Gastroesophageal sphincter (tissue), 4 donors: ENCODE measurements around the gene PRKN. TPM values are rescaled to one million over a fixed set of nuclear protein-coding genes. Genes with fewer than 3 reads are reported as not detected.

ENCODE experiments used
- ATAC-seq: fragments of 150-250 bp; one replicate; pipeline ENCODE4 v1.9.1; 2016; ENCODE audit warnings: mild to moderate bottlenecking, moderate library complexity
- H3K27ac ChIP-seq, 4 donors: fragments of 200-600 bp; sonication (generic) in 3 of 4; 1 replicate in 3 of 4; 2 replicates in 1 of 4; pipeline ENCODE4 v1.5.1; 2016 to 2019
- H3K27me3 ChIP-seq: fragments of 200-600 bp; sonication (generic); one replicate; pipeline ENCODE4 v1.5.1; 2019
- H3K36me3 ChIP-seq, 2 donors: fragments of 200-600 bp; sonication (generic); one replicate each; pipeline ENCODE4 v1.5.1; 2019; ENCODE audit warnings: control low read depth in 1 of 2
- H3K4me1 ChIP-seq, 3 donors: fragments of 200-600 bp; sonication (generic); 1 replicate in 2 of 3; 2 replicates in 1 of 3; pipeline ENCODE4 v1.5.1; 2016 to 2019; ENCODE audit warnings: control low read depth in 2 of 3
- H3K4me3 ChIP-seq, 2 donors: fragments of 200-600 bp; sonication (generic); one replicate each; pipeline ENCODE4 v1.5.1; 2019; ENCODE audit warnings: mild to moderate bottlenecking in 1 of 2, moderate library complexity in 1 of 2
- H3K9me3 ChIP-seq, 3 donors: fragments of 200-600 bp; sonication (generic); one replicate each; pipeline ENCODE4 v1.5.1; 2017 to 2019; ENCODE audit warnings: control low read depth in 2 of 3
- EP300 ChIP-seq: sonication (generic); formaldehyde crosslinking; IDR thresholded peaks from one replicate; pipeline ENCODE4 v1.6.1; 2017; ENCODE audit warnings: antibody characterized with exemption, mild to moderate bottlenecking
- POLR2A ChIP-seq, 2 donors: fragments of 450-650 bp; IDR thresholded peaks; one replicate each; pipeline ENCODE4 v1.6.1; 2017; ENCODE audit warnings: antibody characterized with exemption in 2 of 2, mild to moderate bottlenecking in 2 of 2, moderate library complexity in 1 of 2
- POLR2AphosphoS5 ChIP-seq: sonication (generic); formaldehyde crosslinking; IDR thresholded peaks from one replicate; pipeline ENCODE4 v1.6.1; 2017; ENCODE audit warnings: antibody characterized with exemption
- WGBS, 2 donors: methylation state at CpG; one replicate each; pipeline ENCODE4 v1.1.5; 2018; ENCODE audit warnings: low coverage in 1 of 2; 5-methylcytosine and 5-hydroxymethylcytosine counted together
- total RNA-seq, 4 donors: library from RNA; depleted of rRNA; stranded (reverse); fragments of >200 nt; gene quantifications; one replicate each; pipeline ENCODE4 v1.1.0, GENCODE V29; 2016
- TF ChIP-seq, protein P1 (sequence below), 4 experiments: fragments of 200-600 bp in 2 of 4; fragments of 450-650 bp in 2 of 4; sonication (generic) in 1 of 4; IDR thresholded peaks; one replicate each; pipeline ENCODE4 v1.5.1; 2017 to 2019; ENCODE audit warnings: antibody characterized with exemption in 4 of 4, mild to moderate bottlenecking in 2 of 4, moderate library complexity in 2 of 4

The PRKN gene
- total RNA-seq, 4 donors from 2014 or later = 8.4 to 58.6 (median 25.8) TPM

- peak; percentile 80 for ATAC-seq
- H3K27ac ChIP-seq = peak overlapping the region; percentile 67 to 80 (median 70)
- H3K4me3 ChIP-seq = peak overlapping the region; percentile 17 to 33
- TF ChIP-seq POLR2A (IDR thresholded peaks at IDR 0.05) (no peak), POLR2AphosphoS5 (peak; percentile 85), EP300 (no peak)
- no peaks in the 10 kb centered on the region for H3K9me3 ChIP-seq
- no peaks in the 10 kb centered on the region for H3K36me3 ChIP-seq
- no peaks in the 10 kb centered on the region for H3K27me3 ChIP-seq
- peaks cover 5 to 42% (median 6%) of the 10 kb centered on the region in 3 donors for H3K4me1 ChIP-seq
- WGBS, 2 donors = 23 to 26% methylated on average over 9 of the region's 9 CpGs
These were observed 1292.4 kb downstream of the PRKN start for GRCh38 chr6:161434921-161435747.

GRCh38 chr6:161434350-161434749, 1293.2 kb downstream of the PRKN start:
- TF ChIP-seq POLR2AphosphoS5 (no peak), EP300 (no peak), POLR2A (IDR thresholded peaks at IDR 0.05) (no peak)
- TF ChIP-seq, protein P1, sequence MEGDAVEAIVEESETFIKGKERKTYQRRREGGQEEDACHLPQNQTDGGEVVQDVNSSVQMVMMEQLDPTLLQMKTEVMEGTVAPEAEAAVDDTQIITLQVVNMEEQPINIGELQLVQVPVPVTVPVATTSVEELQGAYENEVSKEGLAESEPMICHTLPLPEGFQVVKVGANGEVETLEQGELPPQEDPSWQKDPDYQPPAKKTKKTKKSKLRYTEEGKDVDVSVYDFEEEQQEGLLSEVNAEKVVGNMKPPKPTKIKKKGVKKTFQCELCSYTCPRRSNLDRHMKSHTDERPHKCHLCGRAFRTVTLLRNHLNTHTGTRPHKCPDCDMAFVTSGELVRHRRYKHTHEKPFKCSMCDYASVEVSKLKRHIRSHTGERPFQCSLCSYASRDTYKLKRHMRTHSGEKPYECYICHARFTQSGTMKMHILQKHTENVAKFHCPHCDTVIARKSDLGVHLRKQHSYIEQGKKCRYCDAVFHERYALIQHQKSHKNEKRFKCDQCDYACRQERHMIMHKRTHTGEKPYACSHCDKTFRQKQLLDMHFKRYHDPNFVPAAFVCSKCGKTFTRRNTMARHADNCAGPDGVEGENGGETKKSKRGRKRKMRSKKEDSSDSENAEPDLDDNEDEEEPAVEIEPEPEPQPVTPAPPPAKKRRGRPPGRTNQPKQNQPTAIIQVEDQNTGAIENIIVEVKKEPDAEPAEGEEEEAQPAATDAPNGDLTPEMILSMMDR (IDR thresholded peaks at IDR 0.05) = no peak
- Histone ChIP-seq H3K9me3 (no peaks in the 10 kb centered on the region), H3K36me3 (no peaks in the 10 kb centered on the region), H3K27me3 (no peaks in the 10 kb centered on the region), H3K27ac (peak overlapping the region; percentile 67 to 80 (median 70)), H3K4me3 (peak overlapping the region; percentile 17 to 33), H3K4me1 (peaks cover 5 to 38% (median 6%) of the 10 kb centered on the region in 3 donors)
- WGBS, 2 donors = 10 to 57% methylated on average over 5 of the region's 9 CpGs
- ATAC-seq = no peak

DNA sequence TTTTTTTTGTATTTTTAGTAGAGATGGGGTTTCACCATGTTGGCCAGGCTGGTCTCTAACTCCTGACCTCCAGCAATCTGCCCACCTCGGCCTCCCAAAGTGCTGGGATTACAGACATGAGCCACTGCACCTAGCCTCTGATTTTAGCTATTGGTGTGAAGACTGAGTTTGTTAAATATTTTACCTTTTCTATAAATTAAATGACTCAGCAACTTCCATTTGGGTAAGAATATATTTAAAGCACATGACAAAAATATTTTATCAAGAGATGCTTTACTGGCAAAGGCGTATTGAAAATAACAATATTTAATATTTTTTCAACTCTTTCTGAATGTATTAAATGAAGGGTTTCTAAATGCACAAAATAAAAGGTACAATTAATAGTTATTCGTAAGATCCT, 1295.0 kb downstream of the PRKN start:
- H3K27me3 ChIP-seq = no peaks in the 10 kb centered on the region
- no peak for ATAC-seq
- TF ChIP-seq EP300 = no peak
- TF ChIP-seq, protein P1 (IDR thresholded peaks at IDR 0.05) = no peak
- no peak for TF ChIP-seq POLR2A (IDR thresholded peaks at IDR 0.05)
- no peak for TF ChIP-seq POLR2AphosphoS5

DNA sequence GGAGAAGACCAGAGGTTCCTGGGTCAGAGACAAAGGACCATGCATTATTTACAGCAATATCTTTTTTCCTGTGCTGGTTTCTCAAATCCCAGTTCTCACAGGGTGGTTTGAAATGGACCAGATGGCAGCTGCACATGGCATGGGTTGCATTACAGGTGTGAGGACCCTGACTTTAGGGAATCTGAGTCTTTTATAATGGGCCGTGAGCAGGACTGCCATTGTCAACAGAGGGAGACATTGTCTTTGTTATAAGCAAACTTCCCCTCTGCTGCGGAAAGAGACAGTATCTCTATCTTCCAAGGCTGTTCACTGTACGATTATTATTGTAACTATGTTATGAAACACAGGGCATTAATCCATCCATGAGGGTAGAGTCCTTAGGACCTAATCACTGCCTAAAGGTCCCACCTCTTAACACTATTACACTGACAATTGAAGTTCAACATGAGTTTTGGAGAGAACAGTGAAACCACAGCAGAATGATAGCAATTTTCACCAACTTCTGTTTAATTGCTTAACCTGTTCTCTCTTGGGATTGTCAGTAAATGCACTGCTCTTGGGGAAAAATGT, 1297.6 kb downstream of the PRKN start:
- Histone ChIP-seq H3K36me3 (no peaks in the 10 kb centered on the region), H3K27ac (no peak overlapping the region), H3K9me3 (no peaks in the 10 kb centered on the region), H3K4me1 (peaks cover 0 to 14% (median 3%) of the 10 kb centered on the region in 3 donors), H3K4me3 (no peak overlapping the region), H3K27me3 (no peaks in the 10 kb centered on the region)
- ATAC-seq = no peak
- 90 to 94% methylated on average over 2 to 3 of the region's 3 CpGs for WGBS, 2 donors
- TF ChIP-seq, protein P1 (IDR thresholded peaks at IDR 0.05) = peak in 1 of 4 experiments; percentile 24
- TF ChIP-seq POLR2AphosphoS5 = no peak

More for the DNA sequence above, 1295.0 kb downstream of the PRKN start:
- Histone ChIP-seq H3K4me1 (peaks cover 5 to 36% (median 6%) of the 10 kb centered on the region in 3 donors), H3K27ac (no peak overlapping the region), H3K4me3 (no peak overlapping the region), H3K36me3 (no peaks in the 10 kb centered on the region), H3K9me3 (no peaks in the 10 kb centered on the region)
- WGBS, 2 donors = 94 to 98% methylated on average over 3 of the region's 3 CpGs

GRCh38 chr6:161424421-161424820, 1303.1 kb downstream of the PRKN start:
- no peaks in the 10 kb centered on the region for H3K9me3 ChIP-seq
- peaks cover 0 to 9% (median 0%) of the 10 kb centered on the region in 3 donors for H3K4me1 ChIP-seq
- no peak overlapping the region for H3K4me3 ChIP-seq
- H3K27me3 ChIP-seq = no peaks in the 10 kb centered on the region
- H3K27ac ChIP-seq = no peak overlapping the region
- no peaks in the 10 kb centered on the region for H3K36me3 ChIP-seq
- ATAC-seq = no peak
- TF ChIP-seq POLR2A (IDR thresholded peaks at IDR 0.05) = no peak
- TF ChIP-seq POLR2AphosphoS5 = no peak
- TF ChIP-seq, protein P1 (IDR thresholded peaks at IDR 0.05) = no peak
- no peak for TF ChIP-seq EP300
